HG02885 (cell line): ENCODE data around the gene STK24.
A peak's percentile ranks its signal among the peaks of the same experiment; 100 is the strongest.

ENCODE experiments used
- ATAC-seq: cut with Tn5 transposase; IDR thresholded peaks from one replicate; pipeline ENCODE4 v1.9.1; 2021; ENCODE audit warnings: mild to moderate bottlenecking; ENCODE audit not compliant: unreplicated experiment, poor library complexity

The STK24 gene

DNA sequence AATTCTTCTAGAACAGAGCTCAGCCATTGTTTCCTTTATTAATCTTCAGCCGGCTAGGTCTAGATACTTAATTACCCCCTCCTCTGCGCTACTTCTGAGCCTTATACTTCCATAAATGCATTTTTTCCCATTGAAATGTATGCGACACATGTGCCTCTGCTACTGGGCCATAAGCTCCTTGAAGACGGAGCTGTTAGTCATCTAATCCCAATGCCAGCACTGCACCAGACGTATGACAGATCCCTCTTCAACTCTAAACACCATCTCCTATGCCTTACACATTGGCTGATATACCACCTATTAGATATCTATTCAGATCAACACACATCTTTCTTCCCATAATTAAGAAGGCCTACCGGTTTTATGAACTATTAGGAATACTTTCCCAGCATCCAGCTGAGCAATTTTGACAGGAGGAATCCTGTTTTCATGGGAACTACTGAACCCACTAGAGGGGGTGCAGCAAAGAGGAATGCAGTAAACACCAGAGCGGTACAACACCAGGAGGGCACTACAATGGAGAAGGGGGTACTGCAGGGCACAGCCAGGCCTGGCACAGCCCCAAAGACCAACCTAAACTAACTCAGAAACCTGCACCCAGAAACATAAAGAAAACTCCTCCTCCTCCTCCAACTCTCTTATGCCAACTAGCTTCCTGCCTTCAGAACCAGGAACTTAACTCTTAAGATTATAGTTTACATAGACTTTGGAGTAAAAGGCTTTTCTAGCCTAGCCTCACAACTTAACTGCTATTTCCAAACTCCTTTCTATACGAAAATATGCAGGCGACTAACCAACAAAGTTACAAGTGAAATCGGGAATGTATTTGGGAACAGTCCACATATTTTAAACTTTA lies 18.7 kb downstream of the STK24 start:
- no peak for ATAC-seq

DNA sequence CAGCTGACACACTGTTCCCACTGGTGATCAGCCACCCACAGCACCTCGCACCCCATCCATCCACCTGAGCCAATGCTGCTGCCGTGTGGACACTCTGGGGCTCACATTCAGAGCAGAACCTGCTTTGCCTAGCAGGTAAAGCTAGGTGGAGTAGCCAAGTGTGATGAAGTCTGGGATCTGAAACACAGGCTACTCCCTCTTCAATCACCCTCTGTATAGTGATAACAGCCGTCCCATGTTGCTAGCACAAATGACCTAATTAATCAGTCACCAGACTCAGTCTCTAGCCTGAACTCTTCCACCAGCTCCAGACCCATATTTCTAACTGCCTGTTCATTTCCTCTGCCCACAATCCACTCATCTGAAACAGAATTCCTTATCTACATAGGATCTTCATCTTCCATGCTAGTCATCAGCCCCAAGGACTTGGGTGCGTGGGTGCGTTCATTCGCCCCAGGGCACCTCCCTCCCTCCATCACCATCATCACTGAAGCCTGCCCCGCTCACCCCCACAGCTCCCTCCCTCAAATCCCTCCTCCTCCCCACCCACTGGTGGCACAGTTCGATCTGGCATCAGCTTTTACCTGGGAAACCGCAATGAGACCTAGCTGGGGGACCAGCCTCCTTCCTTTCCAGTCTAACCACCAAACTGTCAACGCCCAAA lies 19.8 kb downstream of the STK24 start:
- no peak for ATAC-seq

DNA sequence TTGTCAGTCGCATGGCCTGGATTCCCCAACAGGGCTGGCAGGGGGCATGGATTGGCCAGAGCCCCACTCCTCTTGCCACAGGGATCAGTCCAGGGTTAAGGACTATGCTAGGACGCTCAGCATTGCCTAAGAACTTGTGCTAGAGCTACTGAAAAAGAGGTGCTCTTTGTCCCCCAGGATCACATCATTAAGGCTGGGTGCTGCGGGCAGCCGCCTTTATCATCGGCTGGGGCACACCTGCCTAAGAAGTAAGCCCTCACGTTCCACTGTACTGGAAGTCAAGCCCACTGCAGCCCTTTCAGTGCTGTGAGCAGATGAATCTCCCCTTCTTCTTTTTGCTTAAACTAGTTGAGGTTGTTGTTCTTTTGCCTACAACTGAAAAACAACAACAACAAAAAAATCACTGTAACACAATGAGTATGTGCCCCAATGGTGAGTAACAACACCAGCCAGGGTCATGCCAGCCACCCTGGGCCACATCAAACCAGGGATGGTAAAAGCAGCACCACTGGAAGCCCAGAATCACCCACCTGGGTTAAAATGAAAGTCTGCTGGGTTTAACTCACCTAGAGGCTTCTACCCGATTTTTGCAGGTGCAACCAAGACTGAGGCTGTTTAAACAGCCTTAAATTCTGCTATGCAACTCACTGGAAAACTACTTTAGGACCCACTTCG lies 20.6 kb downstream of the STK24 start:
- no peak for ATAC-seq

DNA sequence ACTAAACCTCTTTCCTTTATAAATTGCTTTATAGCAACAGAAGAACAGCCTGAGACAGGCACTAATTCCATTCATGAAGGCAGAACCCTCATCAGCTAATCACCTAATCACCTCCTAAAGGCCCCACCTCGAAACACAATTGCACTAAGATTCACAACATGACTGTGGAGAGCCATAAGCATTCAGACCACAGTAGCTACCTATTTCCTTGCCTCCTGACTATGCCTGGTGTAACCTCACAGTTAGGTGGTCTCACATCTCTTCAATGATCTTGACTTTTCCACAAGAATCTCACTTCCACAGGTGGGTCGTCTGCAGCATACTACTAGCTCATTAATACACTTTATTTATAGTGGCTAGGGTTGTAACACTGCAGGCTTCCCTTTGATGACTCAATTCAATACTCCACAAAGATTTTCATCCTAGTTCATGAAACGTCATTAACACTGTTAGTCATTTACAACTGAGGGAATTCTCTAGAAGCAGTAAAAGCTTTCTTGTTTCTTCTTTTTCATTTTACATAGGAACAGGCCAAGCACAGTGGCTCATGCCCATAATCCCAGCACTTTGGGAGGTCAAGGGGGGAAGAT lies 27.1 kb downstream of the STK24 start:
- ATAC-seq = peak; percentile 66

DNA sequence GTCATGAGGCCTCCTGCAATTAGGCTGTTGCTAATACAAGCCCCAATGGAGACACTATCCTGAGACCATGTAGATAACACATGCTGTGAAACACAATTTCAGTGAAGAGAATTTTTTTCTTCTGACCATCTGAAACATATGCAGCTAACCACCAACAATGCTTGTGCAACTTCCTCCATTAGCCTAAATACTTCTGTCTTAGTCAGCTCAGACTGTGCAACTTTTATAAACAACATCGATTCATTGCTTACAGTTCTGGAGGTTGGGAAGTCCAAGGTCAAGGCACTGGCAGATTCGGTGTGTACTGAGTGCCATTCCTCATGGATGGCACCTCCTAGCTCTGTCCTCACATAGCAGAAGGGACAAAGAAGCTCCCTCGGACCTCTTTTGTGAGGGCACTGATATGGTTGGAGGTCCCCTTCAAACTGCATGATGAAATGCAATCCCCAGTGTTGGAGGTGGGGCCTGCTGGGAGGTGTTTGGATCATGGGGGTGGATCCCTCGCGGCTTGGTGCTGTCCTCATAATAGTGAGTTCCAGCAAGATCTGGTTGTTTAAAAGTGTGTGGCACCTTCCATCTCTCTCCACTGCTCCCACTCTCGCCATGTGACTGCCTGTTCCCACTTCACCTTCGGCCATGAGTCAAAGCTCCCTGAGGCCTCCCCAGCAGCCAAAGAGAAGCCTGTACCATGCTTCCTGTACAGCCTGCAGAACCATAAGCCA lies 27.7 kb downstream of the STK24 start:
- ATAC-seq = peak; percentile 7

DNA sequence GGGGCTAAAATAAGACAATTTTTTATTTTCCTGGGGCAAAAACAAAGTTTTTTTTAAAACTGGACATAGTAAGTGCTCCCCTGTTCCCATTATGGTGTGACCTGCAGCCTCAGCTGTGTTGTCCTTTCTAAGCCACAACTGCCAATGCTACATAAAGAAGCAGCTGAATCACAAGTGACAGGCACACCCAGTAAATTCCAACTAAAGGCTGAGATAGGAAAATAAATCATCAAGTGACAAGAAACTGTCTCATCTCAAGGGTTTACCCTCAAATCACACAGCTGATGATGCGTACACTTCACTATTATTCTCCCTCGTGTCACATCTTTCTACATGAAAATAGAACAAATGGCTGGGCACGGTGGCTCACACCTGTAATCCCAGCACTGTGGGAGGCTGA lies 28.7 kb downstream of the STK24 start:
- ATAC-seq = no peak

DNA sequence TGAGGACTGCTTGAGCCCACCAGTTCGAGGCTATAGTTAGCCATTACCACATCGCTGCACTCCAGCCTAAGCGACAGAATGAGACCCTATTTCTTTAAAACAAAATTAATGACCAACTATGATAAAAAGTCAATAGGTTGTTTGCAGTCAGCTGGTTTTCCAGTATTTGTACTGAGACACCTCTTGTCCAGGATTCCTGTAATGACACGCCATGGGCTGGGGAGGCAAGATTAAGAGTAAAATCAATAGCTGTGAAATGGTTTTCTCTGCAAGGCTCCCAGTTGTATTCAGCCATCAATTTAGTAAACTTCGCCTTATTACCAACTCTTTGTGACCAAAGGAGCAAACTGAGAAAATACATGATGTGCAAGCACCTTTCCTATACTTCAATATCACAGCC lies 29.5 kb downstream of the STK24 start:
- no peak for ATAC-seq

DNA sequence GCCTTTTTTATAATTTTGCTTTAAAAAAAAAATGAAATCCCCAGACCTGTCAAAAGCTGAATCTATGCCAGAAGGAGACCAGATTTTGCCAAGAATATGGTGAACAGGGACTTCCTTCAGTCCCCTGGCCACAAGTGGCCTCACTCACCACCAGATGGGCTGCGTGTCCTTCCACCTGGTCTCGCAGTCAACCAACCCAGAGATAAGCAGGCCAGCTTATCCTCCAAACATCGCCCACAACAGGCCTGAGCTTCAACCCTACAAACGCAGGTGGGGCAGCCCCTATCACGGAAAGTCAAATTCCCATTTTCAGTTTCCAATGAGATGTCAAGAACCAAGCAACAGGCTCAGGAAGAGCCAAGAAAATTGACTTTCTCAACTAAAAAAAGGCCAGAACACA lies 30.5 kb downstream of the STK24 start:
- no peak for ATAC-seq

DNA sequence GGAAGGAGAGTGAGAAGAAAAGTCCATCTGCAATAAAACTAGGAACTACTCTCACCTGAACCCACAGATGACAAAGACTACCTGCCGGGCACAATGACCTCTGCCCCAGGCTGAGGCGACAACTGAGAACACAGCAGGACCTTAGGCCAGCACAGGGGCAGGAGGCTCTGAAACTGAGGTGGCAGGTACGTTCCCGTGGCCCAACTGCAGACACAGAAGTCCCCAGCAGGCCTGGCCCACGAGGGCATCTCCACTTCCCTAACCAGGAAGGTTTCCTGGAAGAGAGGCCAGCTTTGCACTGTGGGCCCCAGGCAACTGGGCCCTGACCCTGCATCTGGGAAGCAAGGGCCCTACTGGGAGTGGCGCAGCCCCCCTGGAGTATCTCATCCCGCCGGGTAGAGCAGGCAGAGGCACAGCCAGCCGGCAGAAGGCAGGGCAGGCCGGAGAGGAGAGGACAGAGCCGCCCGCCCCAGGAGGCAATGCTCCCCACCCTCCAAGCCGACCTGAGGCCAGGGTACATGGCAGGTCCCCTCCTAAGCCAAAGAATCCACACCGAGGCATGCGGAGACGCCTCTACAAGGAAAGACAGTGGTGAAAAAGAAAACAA lies 32.7 kb downstream of the STK24 start:
- no peak for ATAC-seq

DNA sequence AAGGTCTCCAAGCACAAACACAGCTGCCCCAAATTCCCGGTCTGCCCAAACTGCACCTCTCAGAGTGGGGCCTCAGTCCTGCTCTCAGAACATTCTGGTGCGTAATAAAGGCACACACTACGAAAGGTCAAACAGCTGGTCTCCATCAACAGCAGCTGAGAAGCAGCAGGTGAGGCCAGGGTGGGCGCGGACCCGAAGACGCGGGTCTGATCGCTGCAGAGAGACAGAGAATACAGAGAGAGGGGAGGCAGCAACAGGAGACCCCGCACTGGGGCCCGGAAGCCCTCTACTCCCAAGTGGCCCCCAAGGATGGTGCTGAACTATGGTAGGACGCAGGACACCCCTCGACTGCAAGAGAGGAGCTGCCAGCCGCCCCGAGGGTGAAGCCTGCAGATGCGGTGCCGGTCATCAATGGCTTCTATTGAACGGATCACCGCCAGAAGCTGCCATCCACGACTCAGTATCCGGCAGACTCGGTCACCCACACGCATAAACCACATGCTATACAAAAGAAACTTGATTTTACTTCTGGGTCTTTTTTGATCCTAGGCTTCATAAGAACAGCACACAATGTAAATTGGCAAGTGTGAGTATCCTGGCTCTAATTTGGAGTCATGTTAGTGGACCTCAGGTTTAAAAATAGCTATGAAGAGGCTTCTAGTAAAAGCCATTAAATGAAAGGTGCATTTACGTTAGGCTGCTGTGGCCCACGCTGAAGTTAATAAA lies 33.4 kb downstream of the STK24 start:
- peak; percentile 44 for ATAC-seq

DNA sequence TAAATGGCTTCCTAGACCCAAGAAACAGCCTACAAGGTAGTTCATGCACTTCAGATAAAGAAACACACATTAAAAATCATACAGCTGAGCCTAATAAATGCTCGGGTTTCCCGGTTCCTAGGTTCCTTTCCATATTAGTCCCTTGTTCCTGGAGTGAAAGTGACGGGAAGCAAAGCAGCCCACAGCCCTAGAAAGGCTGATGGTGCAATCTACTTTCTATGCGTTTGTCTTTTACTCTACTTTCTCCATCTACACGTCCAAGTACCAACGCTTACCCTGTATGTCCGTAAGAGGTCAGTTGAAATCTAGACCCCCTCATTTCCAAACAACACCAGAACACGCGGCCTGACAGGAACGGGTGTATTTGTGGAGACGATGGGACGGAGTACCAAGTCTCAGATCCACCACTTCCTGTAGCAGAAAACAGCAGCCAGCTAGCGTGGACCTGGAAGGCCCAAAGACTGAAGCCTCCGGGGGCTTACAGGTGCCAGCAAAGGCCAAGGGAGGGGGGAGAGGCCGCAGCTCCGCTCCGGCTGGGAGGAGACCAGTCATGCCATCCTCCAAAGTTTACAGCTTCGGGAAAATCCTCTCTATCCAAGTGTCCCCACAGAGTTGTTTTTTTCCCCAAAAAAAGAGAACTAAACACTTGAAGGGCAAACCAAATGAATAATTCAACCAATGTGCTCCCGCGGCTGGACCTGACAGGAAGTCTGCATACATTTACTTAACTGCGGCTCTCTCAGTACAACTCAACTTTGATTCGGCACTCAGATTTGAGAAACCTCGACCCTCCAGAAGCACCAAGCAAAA lies 34.1 kb downstream of the STK24 start:
- peak; percentile 50 for ATAC-seq

DNA sequence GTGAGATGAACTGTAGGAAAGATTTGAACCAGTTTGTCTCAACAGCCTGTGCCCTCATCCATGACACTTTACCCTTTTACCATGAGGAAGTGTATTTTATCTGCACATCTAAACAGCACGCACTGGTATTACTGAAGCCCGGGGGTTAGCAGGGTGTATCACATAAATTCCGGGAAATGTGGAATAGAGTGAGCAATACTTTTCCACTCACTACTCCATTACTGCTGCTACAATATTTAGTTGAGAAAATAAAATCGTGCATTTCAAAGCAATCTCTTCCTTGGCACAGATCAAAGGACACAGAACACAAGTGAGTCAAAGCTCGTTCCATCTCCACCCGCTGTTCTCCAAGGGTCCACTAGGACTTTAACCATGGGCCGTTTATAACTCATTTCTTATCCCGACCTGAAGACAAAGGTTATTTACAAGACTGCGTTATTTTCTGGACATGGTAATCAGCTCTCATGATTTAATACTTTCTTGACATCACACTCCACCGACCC lies 35.2 kb downstream of the STK24 start:
- ATAC-seq = no peak

DNA sequence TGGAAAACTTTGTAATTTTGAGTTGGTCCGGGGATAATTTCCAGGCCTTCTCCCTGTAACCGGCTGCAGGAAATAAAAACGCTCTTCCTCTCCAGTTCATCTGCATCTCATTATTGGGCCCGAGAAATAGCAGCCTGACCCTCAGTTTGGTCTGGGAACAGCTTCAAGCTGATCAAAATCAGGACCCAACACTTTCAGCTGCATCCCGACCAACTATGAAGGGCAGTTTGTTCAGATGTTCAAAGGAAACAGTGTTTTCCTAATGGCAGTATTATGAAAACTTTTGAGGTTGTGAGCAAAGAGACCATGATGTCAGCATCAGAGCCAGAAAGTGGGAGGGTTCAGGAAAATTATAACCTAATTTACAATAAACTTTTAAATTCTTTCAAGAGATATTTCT lies 35.7 kb downstream of the STK24 start:
- no peak for ATAC-seq

DNA sequence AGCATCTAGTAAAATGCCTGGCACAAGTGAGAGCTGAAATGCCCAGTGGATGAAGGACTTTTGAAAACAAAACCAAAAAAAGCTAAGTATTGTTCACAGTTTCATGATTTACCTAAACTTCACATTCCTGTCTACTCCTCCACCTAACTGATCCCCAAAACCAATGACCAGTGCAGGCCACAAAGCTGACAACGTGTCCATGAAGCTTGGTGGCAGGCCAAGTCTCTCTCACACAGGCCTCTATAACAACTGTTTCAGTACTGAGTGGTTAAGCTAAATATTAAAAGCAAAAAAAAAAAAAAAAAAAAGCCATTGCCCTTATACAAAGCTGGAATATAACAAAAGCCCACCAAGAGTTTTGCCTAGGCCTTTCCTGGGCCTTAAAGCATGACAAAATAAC lies 36.4 kb downstream of the STK24 start:
- no peak for ATAC-seq

DNA sequence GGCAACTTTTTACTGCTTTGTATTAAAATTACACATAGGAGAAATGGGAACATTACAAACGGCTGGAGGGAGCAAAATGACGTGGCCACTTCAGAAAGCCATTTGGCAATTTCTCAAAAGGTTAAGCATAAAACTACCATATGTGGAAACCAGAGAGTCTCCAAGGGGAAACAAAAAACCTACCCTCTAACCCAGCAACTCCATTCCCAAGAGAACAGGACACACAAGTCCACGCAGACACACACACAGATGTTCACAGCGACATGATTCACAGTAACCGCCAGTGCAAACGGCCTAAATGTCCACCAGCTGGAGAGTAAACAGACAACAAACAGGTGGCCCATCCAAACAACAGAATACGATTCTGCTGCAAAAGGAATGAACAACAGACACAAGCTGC lies 37.2 kb downstream of the STK24 start:
- ATAC-seq = no peak

DNA sequence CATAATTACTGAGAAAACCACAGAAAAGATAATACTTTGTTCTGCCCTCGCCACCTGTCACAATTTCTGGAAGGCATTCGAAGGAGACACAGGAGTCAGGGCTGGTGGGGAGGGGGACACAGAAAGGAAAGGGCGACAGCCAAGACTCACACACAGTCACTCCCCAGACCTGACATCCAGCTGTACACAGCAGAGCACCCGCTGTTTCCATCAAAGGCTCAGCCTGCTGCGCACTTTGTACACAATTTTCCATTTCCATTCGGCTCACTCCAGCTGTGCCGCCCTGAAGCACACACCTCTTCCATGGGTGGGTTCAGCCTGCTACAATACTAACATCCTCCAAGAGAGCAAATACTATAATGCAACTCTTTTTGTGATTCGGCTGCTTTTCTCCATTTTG lies 38.0 kb downstream of the STK24 start:
- ATAC-seq = no peak

DNA sequence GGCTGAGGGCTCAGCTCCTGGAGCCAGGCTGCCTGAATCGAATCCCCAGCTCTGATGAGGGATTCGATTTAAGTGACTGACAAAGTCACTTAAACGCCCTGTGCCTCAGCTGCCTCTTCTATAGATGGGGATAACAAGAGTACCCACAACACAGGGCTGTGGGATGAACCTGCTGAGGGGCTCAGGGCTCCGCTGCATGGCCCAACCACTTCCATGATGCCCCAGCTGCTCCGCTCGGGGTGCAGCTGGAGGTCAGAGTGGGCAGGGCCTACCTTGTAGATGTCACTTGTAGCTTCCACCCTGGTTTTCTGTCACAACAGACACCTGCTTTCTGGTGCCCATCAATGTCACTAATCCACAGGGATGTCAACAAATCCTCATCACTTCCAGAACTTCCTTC lies 39.2 kb downstream of the STK24 start:
- no peak for ATAC-seq

DNA sequence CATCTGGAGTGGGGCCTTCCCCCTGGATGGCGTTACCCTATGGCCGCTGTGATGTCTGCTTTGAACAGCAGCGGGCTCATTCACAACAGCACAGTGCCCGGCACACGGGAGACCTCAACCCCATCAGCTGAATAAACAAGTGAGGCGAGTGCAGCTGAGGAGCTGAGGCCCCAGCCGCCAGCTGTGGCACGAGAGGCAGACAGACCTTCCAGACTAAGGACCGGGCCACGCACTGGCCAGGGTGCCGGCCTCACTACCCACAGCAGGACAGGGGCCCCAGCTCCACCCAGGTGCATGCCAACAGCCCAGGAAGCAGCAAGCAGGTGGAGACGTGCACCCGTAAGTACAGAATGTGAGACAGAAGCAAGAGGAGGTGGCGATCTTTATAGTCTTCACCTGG lies 39.6 kb downstream of the STK24 start:
- ATAC-seq = no peak
